H1 (cell line): Measurements from ENCODE around the gene PDE4D. TPM values are rescaled to one million over a fixed set of nuclear protein-coding genes. Genes with fewer than 3 reads are reported as not detected.

ENCODE experiments used
- CTCF ChIA-PET: fragments of 300-600 bp; sonication (Branson Sonifier 250); formaldehyde crosslinking; loops from one replicate; lab custom pipeline; 2021; ENCODE audit not compliant: partially characterized antibody; lab: Charles Lee
- POLR2A ChIA-PET: fragments of 300-600 bp; sonication (Branson Sonifier 250); formaldehyde crosslinking; loops from one replicate; lab custom pipeline; 2021; ENCODE audit warnings: inconsistent platforms; ENCODE audit not compliant: partially characterized antibody; lab: Charles Lee
- DNase-seq, 2 experiments: peaks; one replicate each; pipeline versions ENCODE4 v3.0.0 to v3.0.0-alpha.2; 2010 to 2022; ENCODE audit warnings: low spot score in 2 of 2, low read depth in 1 of 2, mixed read lengths in 1 of 2
- FAIRE-seq: peaks from 2 replicates; lab custom pipeline; 2011; peaks lifted over from hg19 to GRCh38; lab: Jason Lieb, UNC
- H2AFZ ChIP-seq: 2 replicates; pipeline ENCODE4 v1.8.1; 2012; ENCODE audit warnings: low read length, inconsistent platforms
- H2AK5ac ChIP-seq: 2 replicates; pipeline ENCODE4 v1.6.1; 2013; ENCODE audit warnings: low read depth, low read length
- H2BK120ac ChIP-seq: replicated peaks from 2 replicates; pipeline ENCODE3; 2013; ENCODE audit warnings: low read depth, low read length, inconsistent platforms
- H2BK12ac ChIP-seq: 2 replicates; pipeline ENCODE4 v1.6.1; 2013; ENCODE audit warnings: low read depth, low read length
- H2BK15ac ChIP-seq: 2 replicates; pipeline ENCODE4 v1.6.1; 2013; ENCODE audit warnings: low read length
- H2BK20ac ChIP-seq: 2 replicates; pipeline ENCODE4 v1.6.1; 2013; ENCODE audit warnings: low read length
- H2BK5ac ChIP-seq: 2 replicates; pipeline ENCODE4 v1.6.1; 2013; ENCODE audit warnings: low read depth, low read length
- H3K14ac ChIP-seq: 2 replicates; pipeline ENCODE4 v1.6.1; 2013; ENCODE audit warnings: inconsistent platforms; ENCODE audit not compliant: insufficient read length
- H3K18ac ChIP-seq: 2 replicates; pipeline ENCODE4 v1.6.1; 2013; ENCODE audit warnings: low read length; ENCODE audit errors: extremely low read depth
- H3K23ac ChIP-seq: 2 replicates; pipeline ENCODE4 v1.6.1; 2013; ENCODE audit warnings: inconsistent platforms; ENCODE audit not compliant: insufficient read length
- H3K23me2 ChIP-seq: 2 replicates; pipeline ENCODE4 v1.6.1; 2013; ENCODE audit warnings: low read depth, low read length
- H3K27ac ChIP-seq: 2 replicates; pipeline ENCODE4 v1.6.1; 2011; ENCODE audit warnings: low read depth, low read length, inconsistent platforms
- H3K27me3 ChIP-seq, 4 experiments: replicated peaks in 1 of 4; 1 replicate in 1 of 4; 2 replicates in 3 of 4; pipeline versions ENCODE4 v1.6.1 to v1.8.1; 2011 to 2013; ENCODE audit warnings: low read length in 3 of 4, mild to moderate bottlenecking in 3 of 4, inconsistent platforms in 2 of 4, mixed read lengths in 2 of 4, moderate library complexity in 1 of 4; ENCODE audit not compliant: control insufficient read depth in 3 of 4, insufficient read depth in 3 of 4; ENCODE audit errors: extremely low read depth in 1 of 4
- H3K36me3 ChIP-seq, 4 experiments: 2 replicates each; pipeline versions ENCODE4 v1.6.1 to v1.8.1; 2011 to 2013; ENCODE audit warnings: mild to moderate bottlenecking in 4 of 4, low read length in 3 of 4, moderate library complexity in 2 of 4, control low read depth in 1 of 4, inconsistent platforms in 1 of 4; ENCODE audit not compliant: insufficient read depth in 4 of 4, control insufficient read depth in 2 of 4
- H3K4ac ChIP-seq: replicated peaks from 2 replicates; pipeline ENCODE3; 2013; ENCODE audit warnings: low read length, low read depth, mixed read lengths, inconsistent platforms; ENCODE audit not compliant: insufficient read length
- H3K4me1 ChIP-seq, 4 experiments: replicated peaks in 1 of 4; 1 replicate in 1 of 4; 2 replicates in 3 of 4; pipeline versions ENCODE4 v1.6.1 to v1.8.1; 2011 to 2013; ENCODE audit warnings: low read length in 3 of 4, inconsistent platforms in 2 of 4, mixed read lengths in 1 of 4; ENCODE audit not compliant: insufficient read depth in 4 of 4, control insufficient read depth in 3 of 4
- H3K4me2 ChIP-seq, 2 experiments: 2 replicates each; pipeline versions ENCODE4 v1.6.1 to v1.8.1; 2011 to 2013; ENCODE audit warnings: low read depth in 2 of 2, low read length in 2 of 2, control low read depth in 1 of 2, inconsistent platforms in 1 of 2, mild to moderate bottlenecking in 1 of 2; ENCODE audit not compliant: insufficient read depth in 1 of 2
- H3K4me3 ChIP-seq, 4 experiments: fragments of 200-600, 300-600 bp in 1 of 4; sonication (generic), shearing (Covaris generic), sonication (Bioruptor Twin) in 1 of 4; 2 replicates each; pipeline versions ENCODE4 v1.5.1 to v1.8.1; 2011 to 2016; ENCODE audit warnings: low read length in 4 of 4, low read depth in 3 of 4, control low read depth in 2 of 4, inconsistent platforms in 2 of 4, mild to moderate bottlenecking in 2 of 4, mixed read lengths in 1 of 4, moderate library complexity in 1 of 4; ENCODE audit not compliant: insufficient read depth in 2 of 4; ENCODE audit errors: extremely low read depth in 1 of 4
- H3K56ac ChIP-seq: replicated peaks from 2 replicates; pipeline ENCODE3; 2013; ENCODE audit warnings: low read depth, mild to moderate bottlenecking, mixed read lengths, low read length, inconsistent platforms; ENCODE audit not compliant: insufficient read length
- H3K79me1 ChIP-seq: 2 replicates; pipeline ENCODE4 v1.6.1; 2013; ENCODE audit warnings: low read depth, low read length, control low read depth
- H3K79me2 ChIP-seq, 2 experiments: 2 replicates each; pipeline versions ENCODE4 v1.6.1 to v1.8.1; 2012 to 2013; ENCODE audit warnings: low read length in 2 of 2, mild to moderate bottlenecking in 2 of 2, inconsistent platforms in 1 of 2; ENCODE audit not compliant: insufficient read depth in 2 of 2, control insufficient read depth in 1 of 2
- H3K9ac ChIP-seq, 4 experiments: replicated peaks in 1 of 4; 1 replicate in 1 of 4; 2 replicates in 3 of 4; pipeline versions ENCODE4 v1.6.1 to v1.8.1; 2011 to 2013; ENCODE audit warnings: low read depth in 3 of 4, low read length in 3 of 4, control low read depth in 2 of 4, mild to moderate bottlenecking in 2 of 4, moderate library complexity in 2 of 4, inconsistent platforms in 1 of 4; ENCODE audit errors: extremely low read depth in 1 of 4
- H3K9me3 ChIP-seq, 2 experiments: 2 replicates each; pipeline versions ENCODE4 v1.6.1 to v1.8.1; 2012 to 2013; ENCODE audit warnings: mild to moderate bottlenecking in 2 of 2, moderate library complexity in 2 of 2, control low read depth in 1 of 2, inconsistent platforms in 1 of 2, low read depth in 1 of 2, low read length in 1 of 2, mixed read lengths in 1 of 2; ENCODE audit not compliant: insufficient read depth in 2 of 2
- H4K20me1 ChIP-seq, 2 experiments: replicated peaks in 1 of 2; 2 replicates each; pipeline versions ENCODE3 to v1.8.1; 2011 to 2013; ENCODE audit warnings: inconsistent platforms in 2 of 2, low read length in 2 of 2, mild to moderate bottlenecking in 1 of 2; ENCODE audit not compliant: insufficient read depth in 2 of 2, control insufficient read depth in 1 of 2
- H4K5ac ChIP-seq: 2 replicates; pipeline ENCODE4 v1.6.1; 2013; ENCODE audit warnings: low read length, low read depth, mixed read lengths, inconsistent platforms; ENCODE audit not compliant: insufficient read length
- H4K8ac ChIP-seq: 2 replicates; pipeline ENCODE4 v1.8.0; 2013; ENCODE audit warnings: mild to moderate bottlenecking, moderate library complexity, low read length, inconsistent platforms; ENCODE audit not compliant: insufficient read depth; ENCODE audit errors: extremely low read depth
- H4K91ac ChIP-seq: replicated peaks from 2 replicates; pipeline ENCODE3; 2013; ENCODE audit warnings: low read length, mixed read lengths, inconsistent platforms; ENCODE audit not compliant: insufficient read length
- ATF2 ChIP-seq: IDR thresholded peaks from 2 replicates; pipeline ENCODE4 v1.6.1; 2012; ENCODE audit warnings: low read length, inconsistent platforms
- BRCA1 ChIP-seq: IDR thresholded peaks from 2 replicates; pipeline ENCODE4 v1.6.1; 2012; ENCODE audit warnings: low read depth, low read length, improper control_type of control experiment
- CBX5 ChIP-seq: fragments of 300-800, 300-1000 bp; sonication (generic); IDR thresholded peaks from 2 replicates; pipeline ENCODE4 v1.7.1; 2016; ENCODE audit warnings: antibody characterized with exemption, low read length, low read depth
- GABPA ChIP-seq: IDR thresholded peaks from 2 replicates; pipeline ENCODE4 v1.6.1; 2011; ENCODE audit warnings: mild to moderate bottlenecking, low read length, moderate library complexity, borderline replicate concordance; ENCODE audit not compliant: insufficient read depth
- KDM1A ChIP-seq: fragments of 200-600, 300-600 bp; sonication (generic); IDR thresholded peaks from 2 replicates; pipeline ENCODE4 v1.7.1; 2016; ENCODE audit warnings: mild to moderate bottlenecking, low read length, borderline replicate concordance
- PHF8 ChIP-seq: fragments of 200-600 bp; sonication (generic); conservative IDR thresholded peaks from 2 replicates; pipeline ENCODE4 v1.7.1; 2012; ENCODE audit warnings: low read depth, mild to moderate bottlenecking, inconsistent platforms, low read length, moderate library complexity
- RBBP5 ChIP-seq: IDR thresholded peaks from 2 replicates; pipeline ENCODE4 v1.7.1; 2012; ENCODE audit warnings: low read depth, mild to moderate bottlenecking, inconsistent platforms, low read length, moderate library complexity, borderline replicate concordance
- SIRT6 ChIP-seq: IDR thresholded peaks from one replicate; pipeline ENCODE4 v1.7.1; 2012; ENCODE audit warnings: low read length, inconsistent platforms
- SUZ12 ChIP-seq: fragments of 200-600 bp; sonication (generic); IDR thresholded peaks from 2 replicates; pipeline ENCODE4 v1.6.1; 2012; ENCODE audit warnings: mild to moderate bottlenecking, inconsistent platforms, low read length, moderate library complexity, mixed read lengths
- TAF1 ChIP-seq: IDR thresholded peaks from 2 replicates; pipeline ENCODE4 v1.6.1; 2011; ENCODE audit warnings: mild to moderate bottlenecking, low read depth, low read length
- TCF12 ChIP-seq: IDR thresholded peaks from 2 replicates; pipeline ENCODE4 v1.6.1; 2011; ENCODE audit warnings: low read depth, mild to moderate bottlenecking, low read length
- YY1 ChIP-seq: IDR thresholded peaks from 2 replicates; pipeline ENCODE4 v1.6.1; 2011; ENCODE audit warnings: low read depth, mild to moderate bottlenecking, low read length
- ZNF274 ChIP-seq: IDR thresholded peaks from 2 replicates; pipeline ENCODE4 v1.7.0; 2012; ENCODE audit warnings: low read length, borderline replicate concordance; ENCODE audit errors: extremely low read depth
- WGBS, 2 experiments: shearing (Covaris generic) in 1 of 2; methylation state at CpG; one replicate each; pipeline versions ENCODE4 v1.1.6 to v1.1.7; 2013 to 2015; ENCODE audit warnings: low lambda C conversion rate in 2 of 2, mixed read lengths in 2 of 2, inconsistent platforms in 1 of 2, low coverage in 1 of 2, missing lambda C conversion rate in 1 of 2; ENCODE audit not compliant: insufficient replicate concordance in 2 of 2, insufficient coverage in 1 of 2, insufficient read length in 1 of 2; ENCODE audit errors: extremely low coverage in 1 of 2, missing lambda C conversion rate in 1 of 2; 5-methylcytosine and 5-hydroxymethylcytosine counted together
- polyA plus RNA-seq, 7 experiments: library from polyadenylated mRNA; depleted of rRNA in 3 of 7; stranded (reverse) in 5 of 7; unstranded in 2 of 7; fragments of >200 nt in 5 of 7; fragments of 200-250 nt in 2 of 7; gene quantifications; 1 replicate in 5 of 7; 2 replicates in 1 of 7; 4 replicates in 1 of 7; pipeline versions ENCODE4 v1.2.1 to v1.2.3, GENCODE V29; 2011 to 2013; ENCODE audit warnings: missing spikeins in 2 of 7, mixed read lengths in 2 of 7
- total RNA-seq: library from RNA; stranded (reverse); fragmentation: NEBNext Ultra II Directional; extraction: Animal tissue kit (Norgen Biotek cat#: 25700); gene quantifications from 2 replicates; pipeline ENCODE4 v1.2.1, GENCODE V29; 2021

Gene PDE4D
- total and polyA plus RNA-seq, 2 of the 8 experiments (the other 6 are each of a cell fraction or from before 2014, with no cell fraction given): 2.3 to 3.7 TPM

GRCh38 chr5:59471463-59471862 is 422.1 kb downstream of the PDE4D start:
- no peaks in the 10 kb centered on the region for H3K36me3 ChIP-seq
- no peak overlapping the region for H4K8ac ChIP-seq
- ChIA-PET CTCF (interaction anchor here (0.8 to 2.2 kb wide), 5 partner anchors 16 to 284 kb away, joined by 3 to 6 read pairs (median 3); no protein-coding TSS in a partner anchor), POLR2A (no interaction called here)
- no peak overlapping the region for H3K4me3 ChIP-seq
- no peaks in the 10 kb centered on the region for H4K20me1 ChIP-seq
- WGBS, 2 experiments: 55% methylated on average over 1 of the region's 1 CpG; no CpG with 5 or more reads in 1 of the 2 experiments
- H3K79me1 ChIP-seq: no peaks in the 10 kb centered on the region
- H3K79me2 ChIP-seq: no peaks in the 10 kb centered on the region
- no peak overlapping the region for H3K4me2 ChIP-seq
- no peak overlapping the region for H2BK120ac ChIP-seq
- no peak overlapping the region for H3K27ac ChIP-seq
- no peak overlapping the region for H3K56ac ChIP-seq
- H3K23ac ChIP-seq: no peak overlapping the region
- no peak overlapping the region for H3K18ac ChIP-seq
- H3K23me2 ChIP-seq: no peaks in the 10 kb centered on the region
- no peak overlapping the region for H3K14ac ChIP-seq
- H4K5ac ChIP-seq: no peak overlapping the region
- no peaks in the 10 kb centered on the region for H3K9me3 ChIP-seq
- H2BK12ac ChIP-seq: no peak overlapping the region
- no peak overlapping the region for H2BK15ac ChIP-seq
- no peak overlapping the region for H4K91ac ChIP-seq
- no peak for FAIRE-seq
- no peaks in the 10 kb centered on the region; a peak in 1 of 7 replicates for H3K4me1 ChIP-seq
- no peak overlapping the region for H2AFZ ChIP-seq
- H3K9ac ChIP-seq: no peak overlapping the region
- no peak overlapping the region for H2BK5ac ChIP-seq
- no peaks in the 10 kb centered on the region for H3K27me3 ChIP-seq
- DNase-seq: no peak
- no peak overlapping the region for H2AK5ac ChIP-seq
- no peak overlapping the region for H2BK20ac ChIP-seq
- no peak overlapping the region for H3K4ac ChIP-seq
- no peak for TF ChIP-seq PHF8
- no peak for TF ChIP-seq ATF2
- TF ChIP-seq SUZ12: no peak
- TF ChIP-seq SIRT6: no peak
- TF ChIP-seq KDM1A: no peak
- TF ChIP-seq RBBP5: no peak
- no peak for TF ChIP-seq BRCA1
- TF ChIP-seq TAF1: no peak
- no peak for TF ChIP-seq GABPA
- TF ChIP-seq CBX5: no peak
- TF ChIP-seq ZNF274: no peak
- no peak for TF ChIP-seq YY1
- no peak for TF ChIP-seq TCF12
